ENCODE data around the gene IKZF2. TPM values are rescaled to one million over a fixed set of nuclear protein-coding genes. Genes with fewer than 3 reads are reported as not detected.

IKZF2 gene
- total and polyA plus RNA-seq, 2 experiments from 2014 or later = 2.6 to 10.1 TPM

GRCh38 chr2:213011505-213011904 is 139.9 kb downstream of the IKZF2 start:
- H3K36me3 Mint-ChIP-seq (ENCODE audit: low read depth) = no peaks in the 10 kb centered on the region; the same call in 2 of the 3 replicates
- H3K4me1 Mint-ChIP-seq = no peaks in the 10 kb centered on the region
- no peaks in the 10 kb centered on the region for H3K27me3 Mint-ChIP-seq (ENCODE audit: insufficient read depth, low read depth, poor library complexity)
- Histone ChIP-seq H3K27me3 (ENCODE audit: insufficient read depth) (no peaks in the 10 kb centered on the region), H3F3A (replicated peaks; ENCODE audit: low read depth) (no peaks in the 10 kb centered on the region), H3K4me1 (ENCODE audit: insufficient read depth) (no peaks in the 10 kb centered on the region), H3K36me3 (ENCODE audit: insufficient read depth) (no peaks in the 10 kb centered on the region), H3K27ac (ENCODE audit: low read depth) (no peak overlapping the region), H4K20me1 (replicated peaks; ENCODE audit: insufficient read depth) (no peaks in the 10 kb centered on the region), H3K79me2 (replicated peaks; ENCODE audit: insufficient read depth) (no peaks in the 10 kb centered on the region), H2AFZ (no peak overlapping the region), H3K9me2 (ENCODE audit: insufficient read depth) (no peaks in the 10 kb centered on the region), H3K4me3 (no peak overlapping the region), H3K4me2 (no peak overlapping the region)
- TF ChIP-seq JUNB (IDR thresholded peaks at IDR 0.05; ENCODE audit: unreplicated experiment) = no peak
- TF ChIP-seq ZNF462 (CRISPR knock-in tag; IDR thresholded peaks at IDR 0.05) = no peak
- no peak for TF ChIP-seq ZNF114 (CRISPR knock-in tag; IDR thresholded peaks at IDR 0.05)
- no peak for TF ChIP-seq REST (IDR thresholded peaks at IDR 0.05; ENCODE audit: unreplicated experiment)
- no peak overlapping the region for H3K4me3 Mint-ChIP-seq
- H3K27ac Mint-ChIP-seq = no peak overlapping the region
- DNase-seq (ENCODE audit: low spot score) (no peak), ATAC-seq (no peak)
- H3K9me3 Mint-ChIP-seq = no peaks in the 10 kb centered on the region
